Measurements from ENCODE around the gene RGS3. TPM values are rescaled to one million over a fixed set of nuclear protein-coding genes. Genes with fewer than 3 reads are reported as not detected.

Gene RGS3
- total RNA-seq, 4 donors from 2014 or later: 11.0 to 18.8 (median 16.0) TPM

DNA sequence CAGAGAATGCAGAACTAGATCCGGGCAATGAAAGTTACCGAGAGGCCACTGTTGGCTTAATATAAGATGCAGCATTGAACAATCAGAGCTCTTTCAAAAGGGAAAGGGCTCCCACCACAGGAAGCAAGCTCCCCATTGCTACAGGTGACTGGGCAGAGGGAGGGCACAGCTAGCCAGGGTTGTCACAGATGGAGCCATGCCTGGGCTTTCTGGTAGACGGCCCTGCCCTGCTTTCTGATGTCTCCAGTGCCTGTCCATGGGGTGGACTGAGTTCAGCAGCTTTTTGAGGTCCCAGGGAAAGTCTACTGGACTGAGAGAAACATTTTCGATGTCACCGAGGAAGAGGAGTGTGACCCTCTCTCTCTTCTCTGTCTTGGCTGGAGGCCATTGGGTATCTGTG is 14.1 kb downstream of the RGS3 start:
- no peaks in the 10 kb centered on the region for H3K4me1 ChIP-seq
- H3K9me3 ChIP-seq: no peaks in the 10 kb centered on the region
- no peak overlapping the region for H3K4me3 ChIP-seq
- TF ChIP-seq, protein P1, sequence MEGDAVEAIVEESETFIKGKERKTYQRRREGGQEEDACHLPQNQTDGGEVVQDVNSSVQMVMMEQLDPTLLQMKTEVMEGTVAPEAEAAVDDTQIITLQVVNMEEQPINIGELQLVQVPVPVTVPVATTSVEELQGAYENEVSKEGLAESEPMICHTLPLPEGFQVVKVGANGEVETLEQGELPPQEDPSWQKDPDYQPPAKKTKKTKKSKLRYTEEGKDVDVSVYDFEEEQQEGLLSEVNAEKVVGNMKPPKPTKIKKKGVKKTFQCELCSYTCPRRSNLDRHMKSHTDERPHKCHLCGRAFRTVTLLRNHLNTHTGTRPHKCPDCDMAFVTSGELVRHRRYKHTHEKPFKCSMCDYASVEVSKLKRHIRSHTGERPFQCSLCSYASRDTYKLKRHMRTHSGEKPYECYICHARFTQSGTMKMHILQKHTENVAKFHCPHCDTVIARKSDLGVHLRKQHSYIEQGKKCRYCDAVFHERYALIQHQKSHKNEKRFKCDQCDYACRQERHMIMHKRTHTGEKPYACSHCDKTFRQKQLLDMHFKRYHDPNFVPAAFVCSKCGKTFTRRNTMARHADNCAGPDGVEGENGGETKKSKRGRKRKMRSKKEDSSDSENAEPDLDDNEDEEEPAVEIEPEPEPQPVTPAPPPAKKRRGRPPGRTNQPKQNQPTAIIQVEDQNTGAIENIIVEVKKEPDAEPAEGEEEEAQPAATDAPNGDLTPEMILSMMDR (IDR thresholded peaks at IDR 0.05): no peak
- TF ChIP-seq POLR2A (IDR thresholded peaks at IDR 0.05) (no peak), EP300 (IDR thresholded peaks at IDR 0.05) (no peak), POLR2AphosphoS5 (IDR thresholded peaks at IDR 0.05) (no peak)
- DNase-seq (ENCODE audit: low spot score in 2 of 2): peak in 1 of 2 donors; percentile 53
- H3K27me3 ChIP-seq: no peaks in the 10 kb centered on the region
- no peaks in the 10 kb centered on the region for H3K36me3 ChIP-seq
- H3K27ac ChIP-seq: no peak overlapping the region
- WGBS: 93% methylated on average over 5 of the region's 5 CpGs

DNA sequence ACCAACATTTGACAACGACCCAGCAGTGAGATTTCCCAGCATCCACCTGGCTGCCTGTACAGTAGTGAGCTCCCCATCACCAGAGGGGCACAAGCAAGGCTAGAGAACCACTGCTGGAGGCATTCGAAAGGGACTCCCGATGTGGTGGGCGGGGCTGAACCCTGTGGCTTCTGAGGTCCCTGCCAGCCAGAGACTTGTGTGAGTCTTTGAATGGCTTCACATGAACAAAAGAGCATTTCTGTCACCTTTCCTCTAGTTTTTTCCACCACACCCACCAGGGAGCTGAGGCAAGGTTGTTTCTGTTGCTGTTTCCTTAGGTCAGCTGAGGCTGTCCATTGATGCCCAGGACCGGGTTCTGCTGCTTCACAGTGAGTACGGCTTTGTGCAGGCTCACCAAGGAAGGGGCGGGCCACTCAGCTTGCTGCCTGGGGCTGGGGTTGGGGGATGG is 15.7 kb downstream of the RGS3 start:
- no peaks in the 10 kb centered on the region for H3K36me3 ChIP-seq
- H3K9me3 ChIP-seq: no peaks in the 10 kb centered on the region
- peak in 1 of 2 donors; percentile 62 for DNase-seq (ENCODE audit: low spot score in 2 of 2)
- H3K27ac ChIP-seq: no peak overlapping the region
- 67% methylated on average over 6 of the region's 7 CpGs for WGBS
- TF ChIP-seq POLR2AphosphoS5 (IDR thresholded peaks at IDR 0.05) (no peak), POLR2A (IDR thresholded peaks at IDR 0.05) (no peak), EP300 (IDR thresholded peaks at IDR 0.05) (no peak)
- TF ChIP-seq, protein P1 (IDR thresholded peaks at IDR 0.05): no peak
- H3K4me3 ChIP-seq: no peak overlapping the region
- no peaks in the 10 kb centered on the region for H3K27me3 ChIP-seq
- no peaks in the 10 kb centered on the region for H3K4me1 ChIP-seq

DNA sequence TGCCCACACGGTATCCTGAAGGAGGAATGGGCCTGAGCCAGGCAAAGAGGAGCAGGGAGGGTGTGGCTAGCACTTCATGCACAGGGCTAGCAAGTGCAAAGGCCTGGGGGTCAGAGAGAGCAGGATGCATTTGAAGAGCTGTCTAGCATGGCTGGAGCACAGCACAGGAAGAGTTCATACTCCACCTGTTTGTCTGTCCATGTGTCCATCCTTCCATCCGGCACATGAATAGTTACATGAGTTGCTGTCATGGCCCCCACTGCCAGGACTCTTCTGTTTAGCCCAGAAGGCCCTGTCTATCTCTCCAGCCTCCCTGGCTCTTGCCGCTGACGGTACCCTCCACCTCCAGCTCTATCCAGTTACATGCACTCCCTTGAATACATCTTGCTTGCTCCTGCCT is 17.1 kb downstream of the RGS3 start:
- Histone ChIP-seq H3K36me3 (no peaks in the 10 kb centered on the region), H3K27me3 (no peaks in the 10 kb centered on the region), H3K4me1 (peaks cover 12% of the 10 kb centered on the region), H3K27ac (no peak overlapping the region), H3K9me3 (no peaks in the 10 kb centered on the region), H3K4me3 (no peak overlapping the region)
- TF ChIP-seq POLR2AphosphoS5 (IDR thresholded peaks at IDR 0.05) (no peak), EP300 (IDR thresholded peaks at IDR 0.05) (no peak), POLR2A (IDR thresholded peaks at IDR 0.05) (no peak)
- TF ChIP-seq, protein P1 (IDR thresholded peaks at IDR 0.05): no peak
- DNase-seq (ENCODE audit: low spot score in 2 of 2): peak in 1 of 2 donors; percentile 29
- WGBS: 98% methylated on average over 4 of the region's 4 CpGs

DNA sequence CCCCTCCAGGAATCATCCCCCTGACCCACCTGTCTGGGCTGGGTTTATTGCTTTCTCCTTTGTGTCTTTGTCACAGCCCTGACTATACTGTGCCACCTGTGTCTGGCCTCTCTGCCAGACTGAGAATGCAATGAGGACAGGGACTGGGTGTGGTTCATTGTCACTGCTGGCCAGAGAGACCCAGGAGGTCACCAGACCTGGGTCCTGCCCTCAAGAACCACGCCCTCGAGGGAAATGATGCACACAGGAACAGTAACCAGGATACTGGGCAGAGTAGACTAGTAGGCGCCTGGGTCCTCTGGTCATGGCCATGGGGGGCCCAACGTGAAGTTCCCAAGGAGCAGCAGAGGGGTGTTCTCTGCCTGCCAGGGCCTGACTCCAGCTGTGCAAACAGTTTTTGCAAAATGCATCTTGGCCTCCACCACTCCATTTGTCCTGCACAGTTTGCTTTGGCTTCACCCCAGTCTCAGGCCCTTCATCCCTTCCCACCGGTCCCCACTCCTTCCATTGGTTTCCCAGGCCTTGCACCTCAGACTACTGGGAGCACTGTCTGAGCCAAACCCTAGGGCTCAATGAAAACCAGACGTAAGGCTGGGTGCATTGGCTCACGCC is 17.8 kb downstream of the RGS3 start:
- Histone ChIP-seq H3K27ac (no peak overlapping the region), H3K4me3 (no peak overlapping the region), H3K9me3 (no peaks in the 10 kb centered on the region), H3K4me1 (peaks cover 12% of the 10 kb centered on the region), H3K27me3 (no peaks in the 10 kb centered on the region), H3K36me3 (no peaks in the 10 kb centered on the region)
- TF ChIP-seq, protein P1 (IDR thresholded peaks at IDR 0.05): no peak
- DNase-seq (ENCODE audit: low spot score in 2 of 2): peak in 1 of 2 donors; percentile 52
- WGBS: 92% methylated on average over 7 of the region's 7 CpGs

DNA sequence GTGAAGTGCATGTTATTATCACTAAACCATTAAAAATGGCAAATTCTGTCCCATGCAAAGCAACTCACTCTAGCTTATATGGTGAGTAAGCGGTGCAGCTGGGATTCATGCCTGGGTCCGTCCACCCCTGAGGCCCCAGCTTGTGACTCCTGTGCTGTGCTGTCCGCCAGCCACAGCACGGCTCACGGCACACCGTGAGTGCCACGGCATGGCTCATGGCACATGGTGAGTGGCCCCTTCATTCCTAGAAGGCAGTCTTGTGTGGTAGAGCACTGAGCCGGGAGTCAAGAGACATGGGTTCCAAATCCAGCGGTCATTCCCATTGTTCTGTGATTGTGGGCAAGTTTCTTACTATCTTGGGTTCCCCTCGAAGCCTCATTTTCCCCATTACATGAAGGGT is 18.8 kb downstream of the RGS3 start:
- TF ChIP-seq, protein P1 (IDR thresholded peaks at IDR 0.05): no peak
- no peak for TF ChIP-seq EP300 (IDR thresholded peaks at IDR 0.05)
- no peak for TF ChIP-seq POLR2AphosphoS5 (IDR thresholded peaks at IDR 0.05)
- TF ChIP-seq POLR2A (IDR thresholded peaks at IDR 0.05): no peak
- peaks cover 12% of the 10 kb centered on the region for H3K4me1 ChIP-seq
- DNase-seq (ENCODE audit: low spot score in 2 of 2): peak; percentile 24 to 30
- no peaks in the 10 kb centered on the region for H3K27me3 ChIP-seq
- H3K36me3 ChIP-seq: no peaks in the 10 kb centered on the region
- 92% methylated on average over 10 of the region's 10 CpGs for WGBS
- no peaks in the 10 kb centered on the region for H3K9me3 ChIP-seq
- H3K27ac ChIP-seq: no peak overlapping the region
- no peak overlapping the region for H3K4me3 ChIP-seq
